ENCODE data around the gene FBXW5.
A peak's percentile ranks its signal among the peaks of the same experiment; 100 is the strongest.

FBXW5 gene

GRCh38 chr9:136913701-136914438, 30.7 kb downstream of the FBXW5 start:
- Mint-ChIP-seq H3K27me3 (no peaks in the 10 kb centered on the region), H3K27ac (no peak overlapping the region)

GRCh38 chr9:136910901-136911245, 33.7 kb downstream of the FBXW5 start:
- no peak overlapping the region for H3K27ac Mint-ChIP-seq
- peaks cover 6% of the 10 kb centered on the region for H3K4me1 Mint-ChIP-seq
- peak; percentile 24 for ATAC-seq
- H3K4me3 Mint-ChIP-seq: no peak overlapping the region
- H3K9me3 Mint-ChIP-seq: no peaks in the 10 kb centered on the region
- H3K27me3 Mint-ChIP-seq: no peaks in the 10 kb centered on the region
- H3K36me3 Mint-ChIP-seq (ENCODE audit: low read depth): peaks cover 33% of the 10 kb centered on the region
- DNase-seq: no peak

More at GRCh38 chr9:136913701-136914438, 30.7 kb downstream of the FBXW5 start:
- DNase-seq (no peak), ATAC-seq (no peak)
- peaks cover 2% of the 10 kb centered on the region for H3K4me1 Mint-ChIP-seq
- H3K36me3 Mint-ChIP-seq (ENCODE audit: low read depth): peaks cover 38% of the 10 kb centered on the region
- H3K9me3 Mint-ChIP-seq: no peaks in the 10 kb centered on the region
- H3K4me3 Mint-ChIP-seq: no peak overlapping the region

- no peak overlapping the region for H3K27ac Mint-ChIP-seq
- H3K36me3 Mint-ChIP-seq (ENCODE audit: low read depth): peaks cover 33% of the 10 kb centered on the region
- H3K9me3 Mint-ChIP-seq: no peaks in the 10 kb centered on the region
These were observed 34.2 kb downstream of the FBXW5 start for GRCh38 chr9:136910197-136910900.

GRCh38 chr9:136907011-136907914, 37.3 kb downstream of the FBXW5 start:
- H3K4me1 Mint-ChIP-seq: peaks cover 29% of the 10 kb centered on the region
- DNase-seq (no peak), ATAC-seq (no peak)
- no peak overlapping the region for H3K27ac Mint-ChIP-seq
- H3K9me3 Mint-ChIP-seq: no peaks in the 10 kb centered on the region
- no peak overlapping the region for H3K4me3 Mint-ChIP-seq
- no peaks in the 10 kb centered on the region for H3K27me3 Mint-ChIP-seq
- peaks cover 38% of the 10 kb centered on the region for H3K36me3 Mint-ChIP-seq (ENCODE audit: low read depth)

More at GRCh38 chr9:136910197-136910900, 34.2 kb downstream of the FBXW5 start:
- DNase-seq (no peak), ATAC-seq (no peak)
- peaks cover 6% of the 10 kb centered on the region for H3K4me1 Mint-ChIP-seq
- H3K4me3 Mint-ChIP-seq: no peak overlapping the region
- no peaks in the 10 kb centered on the region for H3K27me3 Mint-ChIP-seq

GRCh38 chr9:136906266-136906665, 38.3 kb downstream of the FBXW5 start:
- peaks cover 38% of the 10 kb centered on the region for H3K36me3 Mint-ChIP-seq (ENCODE audit: low read depth)

GRCh38 chr9:136903041-136903554, 41.4 kb downstream of the FBXW5 start:
- ATAC-seq (no peak), DNase-seq (no peak)
- Mint-ChIP-seq H3K27ac (peak overlapping the region; percentile 87), H3K9me3 (no peaks in the 10 kb centered on the region), H3K4me1 (peaks cover 50% of the 10 kb centered on the region), H3K4me3 (no peak overlapping the region), H3K36me3 (ENCODE audit: low read depth) (peaks cover 38% of the 10 kb centered on the region), H3K27me3 (no peaks in the 10 kb centered on the region)

More at GRCh38 chr9:136906266-136906665, 38.3 kb downstream of the FBXW5 start:
- DNase-seq: peak; percentile 12
- H3K9me3 Mint-ChIP-seq: no peaks in the 10 kb centered on the region
- no peak overlapping the region for H3K4me3 Mint-ChIP-seq
- H3K27ac Mint-ChIP-seq: peak overlapping the region; percentile 54
- H3K4me1 Mint-ChIP-seq: peaks cover 39% of the 10 kb centered on the region
- no peaks in the 10 kb centered on the region for H3K27me3 Mint-ChIP-seq
- no peak for ATAC-seq

GRCh38 chr9:136902259-136902821, 42.2 kb downstream of the FBXW5 start:
- no peaks in the 10 kb centered on the region for H3K9me3 Mint-ChIP-seq
- DNase-seq (peak; percentile 85), ATAC-seq (peak; percentile 84)
- peaks cover 38% of the 10 kb centered on the region for H3K36me3 Mint-ChIP-seq (ENCODE audit: low read depth)
- no peaks in the 10 kb centered on the region for H3K27me3 Mint-ChIP-seq
- peak overlapping the region; percentile 87 for H3K27ac Mint-ChIP-seq
- H3K4me3 Mint-ChIP-seq: peak overlapping the region; percentile 46
- H3K4me1 Mint-ChIP-seq: peaks cover 50% of the 10 kb centered on the region

- Mint-ChIP-seq H3K4me3 (peak overlapping the region; percentile 46), H3K27ac (peak overlapping the region; percentile 87), H3K4me1 (peaks cover 52% of the 10 kb centered on the region), H3K36me3 (ENCODE audit: low read depth) (peaks cover 34% of the 10 kb centered on the region), H3K9me3 (no peaks in the 10 kb centered on the region), H3K27me3 (no peaks in the 10 kb centered on the region)
- peak; percentile 78 for ATAC-seq
- peak; percentile 76 for DNase-seq
These were observed 42.9 kb downstream of the FBXW5 start for GRCh38 chr9:136901516-136902258.

GRCh38 chr9:136900988-136901515, 43.5 kb downstream of the FBXW5 start:
- peak overlapping the region; percentile 87 for H3K27ac Mint-ChIP-seq
- H3K36me3 Mint-ChIP-seq (ENCODE audit: low read depth): peaks cover 30% of the 10 kb centered on the region
- H3K4me3 Mint-ChIP-seq: peak overlapping the region; percentile 46

GRCh38 chr9:136900556-136900955, 44.0 kb downstream of the FBXW5 start:
- peaks cover 48% of the 10 kb centered on the region for H3K4me1 Mint-ChIP-seq
- DNase-seq: no peak
- no peak for ATAC-seq
- no peak overlapping the region for H3K4me3 Mint-ChIP-seq
- peak overlapping the region; percentile 38 for H3K27ac Mint-ChIP-seq
- H3K9me3 Mint-ChIP-seq: no peaks in the 10 kb centered on the region
- peaks cover 26% of the 10 kb centered on the region for H3K36me3 Mint-ChIP-seq (ENCODE audit: low read depth)
- H3K27me3 Mint-ChIP-seq: no peaks in the 10 kb centered on the region

More at GRCh38 chr9:136900988-136901515, 43.5 kb downstream of the FBXW5 start:
- no peak for DNase-seq
- Mint-ChIP-seq H3K9me3 (no peaks in the 10 kb centered on the region), H3K27me3 (no peaks in the 10 kb centered on the region), H3K4me1 (peaks cover 50% of the 10 kb centered on the region)
- no peak for ATAC-seq

- Mint-ChIP-seq H3K27me3 (no peaks in the 10 kb centered on the region), H3K4me3 (no peak overlapping the region), H3K36me3 (ENCODE audit: low read depth) (peaks cover 29% of the 10 kb centered on the region), H3K9me3 (no peaks in the 10 kb centered on the region), H3K4me1 (peaks cover 44% of the 10 kb centered on the region), H3K27ac (no peak overlapping the region)
- no peak for DNase-seq
- ATAC-seq: no peak
These were observed 45.3 kb downstream of the FBXW5 start for GRCh38 chr9:136899196-136899595.

- Mint-ChIP-seq H3K27ac (no peak overlapping the region), H3K4me1 (peaks cover 42% of the 10 kb centered on the region)
These were observed 45.9 kb downstream of the FBXW5 start for GRCh38 chr9:136898483-136899100.

GRCh38 chr9:136896027-136896426, 48.5 kb downstream of the FBXW5 start:
- no peak for ATAC-seq
- H3K9me3 Mint-ChIP-seq: no peaks in the 10 kb centered on the region
- H3K4me1 Mint-ChIP-seq: peaks cover 19% of the 10 kb centered on the region
- H3K27me3 Mint-ChIP-seq: no peaks in the 10 kb centered on the region
- no peak overlapping the region for H3K27ac Mint-ChIP-seq
- no peak for DNase-seq
- H3K4me3 Mint-ChIP-seq: no peak overlapping the region
- H3K36me3 Mint-ChIP-seq (ENCODE audit: low read depth): peaks cover 22% of the 10 kb centered on the region

More at GRCh38 chr9:136898483-136899100, 45.9 kb downstream of the FBXW5 start:
- DNase-seq (no peak), ATAC-seq (no peak)
- Mint-ChIP-seq H3K9me3 (no peaks in the 10 kb centered on the region), H3K27me3 (no peaks in the 10 kb centered on the region), H3K36me3 (ENCODE audit: low read depth) (peaks cover 30% of the 10 kb centered on the region), H3K4me3 (no peak overlapping the region)

Measured in activated naive CD8-positive, alpha-beta T cell treated with anti-CD3 and anti-CD28 coated beads, Interleukin-2, amount 50 U/mL, for 24 hours (primary cell).